ENCODE results near the gene COIL. TPM values are rescaled to one million over a fixed set of nuclear protein-coding genes. Genes with fewer than 3 reads are reported as not detected.

Gene COIL
- total and polyA plus RNA-seq, 2 donors (not counting 1 experiment from before 2014, with no cell fraction given), result 3.7 to 19.8 TPM

GRCh38 chr17:56913867-56914580 is 46.8 kb downstream of the COIL start, which contains the start of gene TRIM25:
TRIM25 (minus strand) TSS chr17:56914049; CDS start chr17:56913988, 61 bp downstream.
- Histone ChIP-seq H2AFZ (ENCODE audit: insufficient read depth, low read depth, low read length, poor library complexity, severe bottlenecking) (peak within 1 kb of the TSS; percentile 92), H3K4me1 (ENCODE audit: control insufficient read depth in 2 of 2, insufficient read depth in 2 of 2, low read length in 2 of 2) (peaks cover 47 to 54% of the 10 kb centered on the region in 2 donors), H3K4me3 (ENCODE audit: control extremely low read depth in 1 of 5, extremely low read depth in 1 of 5, insufficient read depth in 1 of 5, low read depth in 2 of 5, low read length in 4 of 5) (peak within 1 kb of the TSS; percentile 83 to 93 (median 86)), H4K20me1 (ENCODE audit: control insufficient read depth, insufficient read depth, low read length, poor library complexity, severe bottlenecking) (peaks cover 33% of the 10 kb centered on the region), H3K9me3 (ENCODE audit: control extremely low read depth in 1 of 3, control insufficient read depth in 2 of 3, insufficient read depth in 1 of 3, low read length in 2 of 3) (no peaks in the 10 kb centered on the region), H3K27me3 (replicated peaks in 1 of 4; ENCODE audit: control extremely low read depth in 1 of 4, control insufficient read depth in 3 of 4, insufficient read depth in 4 of 4, low read length in 3 of 4) (no peaks in the 10 kb centered on the region), H3K4me2 (replicated peaks; ENCODE audit: low read depth, low read length, poor library complexity, severe bottlenecking) (peak within 1 kb of the TSS; percentile 88), H3K79me2 (ENCODE audit: control insufficient read depth, insufficient read depth, low read length) (peaks cover 51% of the 10 kb centered on the region), H3K36me3 (replicated peaks in 1 of 2; ENCODE audit: control extremely low read depth in 1 of 2, control insufficient read depth in 1 of 2, extremely low read depth in 1 of 2, insufficient read depth in 2 of 2, low read length in 1 of 2) (no peaks in the 10 kb centered on the region), H3K27ac (ENCODE audit: low read length in 2 of 2) (peak within 1 kb of the TSS; percentile 71 to 84), H3K9ac (ENCODE audit: low read length) (peak within 1 kb of the TSS; percentile 92)
- no peaks in the 10 kb centered on the region for H3K9me3 Mint-ChIP-seq (ENCODE audit: insufficient read depth)
- peak within 1 kb of the TSS; percentile 98 for H3K4me3 Mint-ChIP-seq
- peak within 1 kb of the TSS; percentile 94 for H3K27ac Mint-ChIP-seq
- POLR2A ChIA-PET, result interaction anchor here (0.6 to 2.3 kb wide), 4 partner anchors 24 to 1574 kb away, joined by 3 to 27 read pairs (median 7); partner anchors contain the start of genes C17orf67 and DGKE
- intact Hi-C loops (cut with micrococcal nuclease), result loop anchor here (1.0 to 2.0 kb wide), 5 partner anchors 26 to 171 kb away; partner anchors contain the start of genes AKAP1, COIL and DGKE
- ATAC-seq (ENCODE audit: low read depth) (peak; percentile 88), DNase-seq (peak; percentile 93)
- H3K4me1 Mint-ChIP-seq, result peaks cover 59% of the 10 kb centered on the region
- under 1% methylated on average over 58 of the region's 58 CpGs for WGBS (ENCODE audit: insufficient coverage)
- CTCF ChIA-PET, result interaction anchor here (0.7 to 1.7 kb wide), 4 partner anchors 22 to 96 kb away, joined by 3 to 7 read pairs (median 4); partner anchors contain the start of gene DGKE
- H3K27me3 Mint-ChIP-seq, result no peaks in the 10 kb centered on the region
- TF ChIP-seq EZH2 (IDR thresholded peaks at IDR 0.05; ENCODE audit: borderline replicate concordance, insufficient read depth, low read depth, low read length, poor library complexity, severe bottlenecking) (no peak), CTCF (IDR thresholded peaks at IDR 0.05) (no peak)

Measured in B cell (primary cell).